ENCODE measurements around the gene AOC2. TPM values are rescaled to one million over a fixed set of nuclear protein-coding genes. Genes with fewer than 3 reads are reported as not detected.

The AOC2 gene
- total and polyA plus RNA-seq, 2 of the 13 experiments (the other 11 are each of a cell fraction or from before 2014, with no cell fraction given) = 1.2 to 3.3 TPM

DNA sequence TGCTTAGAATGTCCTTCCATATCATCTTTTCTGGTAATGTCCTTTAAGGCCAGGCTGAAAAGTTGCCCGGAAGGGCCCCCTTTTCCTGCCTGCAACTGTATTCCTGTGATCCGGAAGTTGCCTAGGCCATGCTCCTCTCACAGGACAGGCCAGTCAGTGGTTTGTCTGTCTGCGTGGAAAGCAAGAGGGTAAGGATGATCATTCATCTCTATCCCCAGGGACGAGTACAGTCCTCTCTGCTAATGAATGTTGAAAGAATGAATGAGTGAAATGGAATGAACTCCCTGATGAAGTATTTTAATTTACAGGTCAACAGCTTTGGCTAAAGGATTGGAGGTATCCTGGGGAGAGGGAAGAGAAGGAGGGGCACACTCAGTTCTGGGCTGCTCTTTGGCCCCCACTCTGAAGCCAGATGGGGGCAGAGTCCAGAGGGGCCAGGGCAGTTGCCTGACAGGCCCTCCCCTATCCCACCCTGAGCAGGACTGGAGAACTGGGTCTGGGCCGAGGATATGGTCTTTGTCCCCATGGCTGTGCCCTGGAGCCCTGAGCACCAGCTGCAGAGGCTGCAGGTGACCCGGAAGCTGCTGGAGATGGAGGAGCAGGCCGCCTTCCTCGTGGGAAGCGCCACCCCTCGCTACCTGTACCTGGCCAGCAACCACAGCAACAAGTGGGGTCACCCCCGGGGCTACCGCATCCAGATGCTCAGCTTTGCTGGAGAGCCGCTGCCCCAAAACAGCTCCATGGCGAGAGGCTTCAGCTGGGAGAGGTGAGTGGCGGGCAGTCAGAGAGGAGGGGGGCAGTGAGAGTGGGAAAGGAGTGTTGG lies 9.8 kb downstream of the AOC2 start (continued):
- TF ChIP-seq, protein P1, sequence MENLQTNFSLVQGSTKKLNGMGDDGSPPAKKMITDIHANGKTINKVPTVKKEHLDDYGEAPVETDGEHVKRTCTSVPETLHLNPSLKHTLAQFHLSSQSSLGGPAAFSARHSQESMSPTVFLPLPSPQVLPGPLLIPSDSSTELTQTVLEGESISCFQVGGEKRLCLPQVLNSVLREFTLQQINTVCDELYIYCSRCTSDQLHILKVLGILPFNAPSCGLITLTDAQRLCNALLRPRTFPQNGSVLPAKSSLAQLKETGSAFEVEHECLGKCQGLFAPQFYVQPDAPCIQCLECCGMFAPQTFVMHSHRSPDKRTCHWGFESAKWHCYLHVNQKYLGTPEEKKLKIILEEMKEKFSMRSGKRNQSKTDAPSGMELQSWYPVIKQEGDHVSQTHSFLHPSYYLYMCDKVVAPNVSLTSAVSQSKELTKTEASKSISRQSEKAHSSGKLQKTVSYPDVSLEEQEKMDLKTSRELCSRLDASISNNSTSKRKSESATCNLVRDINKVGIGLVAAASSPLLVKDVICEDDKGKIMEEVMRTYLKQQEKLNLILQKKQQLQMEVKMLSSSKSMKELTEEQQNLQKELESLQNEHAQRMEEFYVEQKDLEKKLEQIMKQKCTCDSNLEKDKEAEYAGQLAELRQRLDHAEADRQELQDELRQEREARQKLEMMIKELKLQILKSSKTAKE (CRISPR knock-in tag; IDR thresholded peaks at IDR 0.05; ENCODE audit: borderline replicate concordance) = peak; percentile 42; the same call in 1 of the 2 replicates
- TF ChIP-seq ZNF235 (CRISPR knock-in tag; IDR thresholded peaks at IDR 0.05; ENCODE audit: borderline replicate concordance) (no peak), TOE1 (CRISPR knock-in tag; IDR thresholded peaks at IDR 0.05) (no peak), MTA1 (CRISPR knock-in tag; IDR thresholded peaks at IDR 0.05; ENCODE audit: borderline replicate concordance) (peak; percentile 98), KLF11 (CRISPR knock-in tag; IDR thresholded peaks at IDR 0.05) (no peak), PHF21A (CRISPR knock-in tag; IDR thresholded peaks at IDR 0.05) (peak; percentile 97), HMGXB3 (CRISPR knock-in tag; IDR thresholded peaks at IDR 0.05; ENCODE audit: borderline replicate concordance) (no peak), PRDM4 (CRISPR knock-in tag; IDR thresholded peaks at IDR 0.05; ENCODE audit: borderline replicate concordance) (no peak), MED1 (CRISPR knock-in tag; IDR thresholded peaks at IDR 0.05) (peak; percentile 87), NR2C2 (CRISPR knock-in tag; IDR thresholded peaks at IDR 0.05; ENCODE audit: borderline replicate concordance) (peak; percentile 86; the same call in 1 of the 2 replicates), SRY (CRISPR knock-in tag; IDR thresholded peaks at IDR 0.05) (no peak; the same call in 1 of the 2 replicates), ZSCAN25 (CRISPR knock-in tag; IDR thresholded peaks at IDR 0.05) (0 out of 2 replicates have a peak, but pooled peaks have one; percentile 51)
- TF ChIP-seq, protein P2, sequence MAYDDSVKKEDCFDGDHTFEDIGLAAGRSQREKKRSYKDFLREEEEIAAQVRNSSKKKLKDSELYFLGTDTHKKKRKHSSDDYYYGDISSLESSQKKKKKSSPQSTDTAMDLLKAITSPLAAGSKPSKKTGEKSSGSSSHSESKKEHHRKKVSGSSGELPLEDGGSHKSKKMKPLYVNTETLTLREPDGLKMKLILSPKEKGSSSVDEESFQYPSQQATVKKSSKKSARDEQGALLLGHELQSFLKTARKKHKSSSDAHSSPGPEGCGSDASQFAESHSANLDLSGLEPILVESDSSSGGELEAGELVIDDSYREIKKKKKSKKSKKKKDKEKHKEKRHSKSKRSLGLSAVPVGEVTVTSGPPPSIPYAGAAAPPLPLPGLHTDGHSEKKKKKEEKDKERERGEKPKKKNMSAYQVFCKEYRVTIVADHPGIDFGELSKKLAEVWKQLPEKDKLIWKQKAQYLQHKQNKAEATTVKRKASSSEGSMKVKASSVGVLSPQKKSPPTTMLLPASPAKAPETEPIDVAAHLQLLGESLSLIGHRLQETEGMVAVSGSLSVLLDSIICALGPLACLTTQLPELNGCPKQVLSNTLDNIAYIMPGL (CRISPR knock-in tag; IDR thresholded peaks at IDR 0.05; ENCODE audit: borderline replicate concordance in 1 of 2, low read depth in 1 of 2) = peak in 1 of 2 experiments; percentile 52; a peak in 2 of 4 replicates
- TF ChIP-seq, protein P3, sequence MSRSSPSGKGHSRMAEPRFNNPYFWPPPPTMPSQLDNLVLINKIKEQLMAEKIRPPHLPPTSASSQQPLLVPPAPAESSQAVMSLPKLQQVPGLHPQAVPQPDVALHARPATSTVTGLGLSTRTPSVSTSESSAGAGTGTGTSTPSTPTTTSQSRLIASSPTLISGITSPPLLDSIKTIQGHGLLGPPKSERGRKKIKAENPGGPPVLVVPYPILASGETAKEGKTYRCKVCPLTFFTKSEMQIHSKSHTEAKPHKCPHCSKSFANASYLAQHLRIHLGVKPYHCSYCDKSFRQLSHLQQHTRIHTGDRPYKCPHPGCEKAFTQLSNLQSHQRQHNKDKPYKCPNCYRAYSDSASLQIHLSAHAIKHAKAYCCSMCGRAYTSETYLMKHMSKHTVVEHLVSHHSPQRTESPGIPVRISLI (CRISPR knock-in tag; IDR thresholded peaks at IDR 0.05; ENCODE audit: borderline replicate concordance) = no peak

All from HepG2 (cell line).